Epithelial cell of proximal tubule (primary cell): Measurements from ENCODE around the gene FURIN. TPM values are rescaled to one million over a fixed set of nuclear protein-coding genes. Genes with fewer than 3 reads are reported as not detected.

Experiments used
- DNase-seq: peaks from one replicate; pipeline ENCODE4 v3.0.0-alpha.2; 2011; ENCODE audit warnings: low read depth
- H3K4me3 ChIP-seq: 2 replicates; pipeline ENCODE4 v1.5.1; 2011; ENCODE audit warnings: low read depth, mild to moderate bottlenecking, low read length
- CTCF ChIP-seq: conservative IDR thresholded peaks from 2 replicates; pipeline ENCODE4 v1.5.1; 2012; ENCODE audit warnings: low read depth, mild to moderate bottlenecking, low read length
- total RNA-seq: library from RNA; depleted of rRNA; stranded (reverse); fragments of >200 nt; gene quantifications from 2 replicates; pipeline ENCODE4 v1.2.3, GENCODE V29; 2015

Gene FURIN
- total RNA-seq, 1 donor from 2014 or later, result 91.0 TPM

DNA sequence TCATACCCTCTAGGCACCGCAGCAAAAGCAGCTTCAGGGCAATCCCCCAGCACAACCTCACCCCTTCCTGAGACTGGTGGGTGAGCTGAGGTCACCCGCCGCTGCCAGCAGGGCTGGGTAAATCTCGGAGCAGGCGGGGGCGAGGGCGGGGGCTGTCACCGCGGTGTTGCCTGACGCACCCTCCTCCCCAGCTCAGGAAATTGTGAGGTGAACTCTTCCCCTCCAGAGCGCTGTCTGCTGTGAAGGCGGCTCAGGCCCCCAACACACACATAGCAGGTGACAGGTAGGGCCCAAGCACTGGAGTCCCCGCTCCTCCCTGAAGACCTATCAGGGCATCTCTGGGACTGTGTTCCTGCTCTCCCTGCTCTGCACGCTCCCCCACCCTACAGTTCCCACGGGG, 30.2 kb upstream of the FURIN start:
- TF ChIP-seq CTCF, result no peak
- H3K4me3 ChIP-seq, result no peak overlapping the region
- DNase-seq, result no peak

GRCh38 chr15:90838544-90838943, 29.8 kb upstream of the FURIN start:
- H3K4me3 ChIP-seq, result no peak overlapping the region
- no peak for DNase-seq
- TF ChIP-seq CTCF, result no peak

GRCh38 chr15:90839187-90840071, 29.0 kb upstream of the FURIN start:
- no peak for TF ChIP-seq CTCF
- H3K4me3 ChIP-seq, result no peak overlapping the region
- DNase-seq, result no peak

DNA sequence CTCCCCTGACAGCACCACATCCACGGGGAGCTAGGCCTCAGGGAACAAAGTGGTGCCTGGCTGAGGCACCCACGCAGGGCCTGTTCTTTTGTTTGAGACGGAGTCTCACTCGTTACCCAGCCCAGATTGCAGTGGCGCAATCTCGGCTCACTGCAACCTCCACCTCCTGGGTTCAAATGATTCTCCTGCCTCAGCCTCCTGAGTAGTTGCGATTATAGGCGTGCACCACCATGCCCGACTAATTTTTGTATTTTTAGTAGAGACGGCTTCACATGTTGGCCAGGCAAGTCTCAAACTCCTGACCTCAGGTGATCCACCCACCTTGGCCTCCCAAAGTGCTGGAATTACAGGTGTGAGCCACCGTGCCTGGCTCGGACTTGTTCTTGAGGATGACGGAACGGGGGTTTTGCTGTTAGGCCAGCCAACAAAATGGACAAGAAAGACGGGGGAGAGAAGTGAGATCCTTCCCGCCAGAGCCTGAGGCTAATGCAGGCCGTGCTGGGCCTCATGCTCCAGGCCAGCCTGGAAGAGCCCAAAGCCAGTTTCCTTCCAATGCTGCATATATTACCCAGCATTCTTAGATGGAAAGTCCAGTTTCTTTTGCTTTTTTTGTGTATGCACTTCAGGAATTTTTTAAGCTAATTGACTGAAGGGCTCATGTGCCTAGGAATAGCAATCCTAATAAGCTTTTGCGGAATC, 28.1 kb upstream of the FURIN start:
- no peak for TF ChIP-seq CTCF
- no peak for DNase-seq
- H3K4me3 ChIP-seq, result no peak overlapping the region

GRCh38 chr15:90840954-90841353, 27.4 kb upstream of the FURIN start:
- DNase-seq, result no peak
- TF ChIP-seq CTCF, result no peak
- H3K4me3 ChIP-seq, result no peak overlapping the region

GRCh38 chr15:90844696-90845095, 23.7 kb upstream of the FURIN start:
- no peak overlapping the region for H3K4me3 ChIP-seq
- no peak for TF ChIP-seq CTCF

More at GRCh38 chr15:90844696-90845095, 23.7 kb upstream of the FURIN start:
- DNase-seq, result no peak
